Ramos (cell line): ENCODE data around the gene FBXO10.

Source experiments
- in situ Hi-C: fragments of 300-500 bp; cut with MboI; formaldehyde crosslinking; loops from one replicate; pipeline ENCODE4 v1.14.3; 2022; ENCODE audit warnings: low sequenced_read_pairs; ENCODE audit not compliant: unreplicated experiment

Gene FBXO10, protein sequence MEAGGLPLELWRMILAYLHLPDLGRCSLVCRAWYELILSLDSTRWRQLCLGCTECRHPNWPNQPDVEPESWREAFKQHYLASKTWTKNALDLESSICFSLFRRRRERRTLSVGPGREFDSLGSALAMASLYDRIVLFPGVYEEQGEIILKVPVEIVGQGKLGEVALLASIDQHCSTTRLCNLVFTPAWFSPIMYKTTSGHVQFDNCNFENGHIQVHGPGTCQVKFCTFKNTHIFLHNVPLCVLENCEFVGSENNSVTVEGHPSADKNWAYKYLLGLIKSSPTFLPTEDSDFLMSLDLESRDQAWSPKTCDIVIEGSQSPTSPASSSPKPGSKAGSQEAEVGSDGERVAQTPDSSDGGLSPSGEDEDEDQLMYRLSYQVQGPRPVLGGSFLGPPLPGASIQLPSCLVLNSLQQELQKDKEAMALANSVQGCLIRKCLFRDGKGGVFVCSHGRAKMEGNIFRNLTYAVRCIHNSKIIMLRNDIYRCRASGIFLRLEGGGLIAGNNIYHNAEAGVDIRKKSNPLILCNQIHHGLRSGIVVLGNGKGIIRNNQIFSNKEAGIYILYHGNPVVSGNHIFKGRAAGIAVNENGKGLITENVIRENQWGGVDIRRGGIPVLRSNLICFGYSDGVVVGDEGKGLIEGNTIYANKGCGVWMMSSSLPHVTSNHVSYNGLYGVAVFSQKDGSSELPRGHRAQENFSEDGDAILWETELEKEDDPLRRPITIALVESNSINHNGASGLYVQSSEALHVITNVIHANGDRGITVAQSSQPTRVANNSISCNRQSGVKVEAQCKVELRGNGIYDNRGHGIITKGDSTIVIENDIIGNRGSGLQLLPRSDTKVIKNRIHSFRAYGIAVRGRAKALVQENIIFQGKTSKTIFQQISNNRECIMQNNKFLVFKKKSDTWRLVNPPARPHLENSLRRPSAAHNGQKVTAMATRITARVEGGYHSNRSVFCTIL

DNA sequence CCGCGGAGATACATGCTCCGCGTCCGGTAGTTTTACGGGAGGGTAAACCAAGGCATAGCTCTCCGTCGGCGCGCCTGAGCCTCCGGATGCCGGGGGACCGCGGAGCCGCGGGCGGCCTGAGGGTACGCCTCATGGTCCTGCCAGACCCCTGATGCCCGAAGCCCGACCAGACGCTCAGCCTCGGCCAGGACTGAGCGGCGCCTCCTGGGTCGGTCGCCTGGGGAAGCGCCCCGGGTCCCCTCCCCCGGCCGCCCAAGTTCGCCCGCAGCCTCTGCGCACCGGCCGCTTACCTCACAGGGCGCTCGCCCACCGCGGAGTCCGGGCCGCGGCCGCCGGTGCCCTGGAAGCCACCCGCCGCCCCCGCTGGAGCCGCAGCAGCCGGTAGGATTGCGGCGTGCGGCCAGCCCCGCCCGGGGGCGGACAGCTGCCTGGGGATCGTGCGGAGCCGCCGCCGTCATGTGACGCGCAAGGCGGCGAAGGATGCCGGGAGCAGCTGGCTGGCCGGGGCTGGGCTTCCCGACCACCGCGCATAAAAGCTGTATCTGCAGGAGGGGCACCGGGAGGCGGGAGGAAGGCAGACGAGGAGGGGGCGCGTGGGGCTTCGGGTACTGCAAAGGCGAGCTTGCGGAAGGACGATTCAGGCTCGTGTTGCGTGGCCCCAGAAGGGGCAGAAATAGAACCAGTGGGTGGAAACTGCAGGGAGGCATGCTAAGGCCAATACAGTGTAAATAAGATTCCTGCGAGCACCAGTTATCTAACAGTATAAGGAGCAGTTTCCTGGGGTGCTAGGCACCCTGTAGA lies at the start of gene FBXO10:
Gene FBXO10, minus strand, starts transcription at position 460 of the 801 bp plus-strand sequence. CDS start 34,612 bp downstream, outside the sequence.
- in situ Hi-C loops = loop anchor here (25.0 kb wide), 1 partner anchor 589 kb away; no protein-coding TSS in a partner anchor

DNA sequence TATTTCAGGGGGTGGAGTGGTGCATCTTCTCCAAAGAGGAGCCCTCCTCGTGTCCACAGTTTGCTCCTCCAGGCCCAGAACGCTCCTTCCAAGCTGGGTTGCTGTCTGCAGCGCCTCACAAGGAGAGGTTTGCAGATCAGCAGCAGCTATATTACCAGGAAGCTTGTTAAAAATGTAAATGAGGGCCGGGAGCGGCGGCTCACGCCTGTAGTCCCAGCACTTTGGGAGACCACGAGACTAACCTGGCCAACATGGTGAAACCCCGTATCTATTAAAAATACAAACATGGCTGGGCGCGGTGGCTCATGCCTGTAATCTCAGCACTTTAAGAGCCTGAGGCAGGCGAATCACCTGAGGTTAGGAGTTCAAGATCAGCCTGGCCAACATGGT lies 49.6 kb upstream of the FBXO10 start:
- in situ Hi-C loops = no loop called here

DNA sequence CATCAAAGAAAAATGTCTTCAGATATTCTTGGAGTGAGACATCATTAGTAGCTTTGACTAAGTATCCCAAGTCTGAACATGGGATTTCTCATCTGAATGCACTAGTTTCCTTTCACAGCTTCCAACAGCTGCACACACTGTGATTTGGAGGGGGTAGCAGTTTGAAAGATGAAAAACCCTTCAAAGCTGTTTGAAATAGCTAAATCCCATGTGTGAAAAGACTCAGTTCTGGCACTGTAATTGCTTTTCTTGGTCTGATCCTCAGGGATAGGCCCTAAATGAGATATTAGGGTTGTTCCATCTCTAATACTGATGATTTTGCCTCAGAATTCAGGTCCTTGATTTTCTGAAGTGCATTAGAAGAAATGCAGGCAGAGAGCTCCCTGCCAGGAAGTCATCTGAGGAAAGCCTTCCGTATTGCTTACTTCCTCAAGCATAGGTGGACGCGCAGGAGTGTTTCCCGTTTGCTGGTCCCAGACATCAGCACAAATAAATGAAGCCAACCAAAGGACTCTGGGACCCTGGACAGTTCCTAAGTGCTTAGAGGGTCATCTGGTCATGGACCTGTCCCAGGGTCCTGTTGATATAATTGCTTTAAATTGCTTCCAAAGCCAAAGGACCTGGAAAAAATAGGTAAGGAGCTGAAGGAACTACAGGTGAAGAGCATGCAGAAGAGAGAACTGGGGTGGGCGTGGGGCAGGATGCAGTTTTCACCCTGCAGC lies 49.0 kb upstream of the FBXO10 start:
- in situ Hi-C loops = no loop called here

DNA sequence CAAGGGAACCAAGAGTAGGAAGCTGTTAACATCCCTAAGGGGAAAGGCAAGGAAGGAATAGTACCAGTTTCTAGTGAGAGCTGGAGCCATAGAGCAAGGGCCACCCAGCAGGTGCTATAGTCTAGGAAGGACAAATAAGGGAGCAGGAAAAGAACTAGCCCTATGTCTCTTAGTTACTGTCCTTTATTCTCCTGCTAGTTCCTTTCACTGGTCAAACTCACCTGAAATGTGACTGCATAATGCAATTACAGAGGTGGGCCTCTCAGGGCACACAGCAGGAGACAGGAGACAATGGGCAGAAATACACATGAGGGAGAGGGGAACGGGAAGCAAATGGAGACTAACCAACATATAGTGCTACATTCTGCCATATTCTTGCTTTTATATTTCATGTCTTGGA lies 47.9 kb upstream of the FBXO10 start:
- in situ Hi-C loops = no loop called here

DNA sequence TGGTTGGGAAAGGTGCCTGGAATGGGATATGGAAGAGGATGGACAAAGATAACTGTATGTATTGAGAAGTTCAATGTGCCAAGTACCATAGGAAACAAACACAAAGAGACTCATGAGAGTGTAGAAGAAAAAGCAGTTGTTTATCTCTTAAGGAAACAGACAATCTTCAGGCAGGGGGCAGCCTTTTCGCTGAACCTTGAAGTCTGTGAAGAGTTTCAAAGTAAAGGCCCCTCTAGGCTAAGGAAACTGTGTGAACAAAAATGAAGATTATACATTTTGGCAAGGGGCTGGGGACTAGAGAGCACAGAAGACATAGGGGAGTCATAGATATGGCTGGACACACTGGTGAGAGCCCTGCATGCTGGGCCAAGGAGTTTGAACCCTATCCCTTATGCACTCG lies 47.1 kb upstream of the FBXO10 start:
- in situ Hi-C loops = no loop called here

DNA sequence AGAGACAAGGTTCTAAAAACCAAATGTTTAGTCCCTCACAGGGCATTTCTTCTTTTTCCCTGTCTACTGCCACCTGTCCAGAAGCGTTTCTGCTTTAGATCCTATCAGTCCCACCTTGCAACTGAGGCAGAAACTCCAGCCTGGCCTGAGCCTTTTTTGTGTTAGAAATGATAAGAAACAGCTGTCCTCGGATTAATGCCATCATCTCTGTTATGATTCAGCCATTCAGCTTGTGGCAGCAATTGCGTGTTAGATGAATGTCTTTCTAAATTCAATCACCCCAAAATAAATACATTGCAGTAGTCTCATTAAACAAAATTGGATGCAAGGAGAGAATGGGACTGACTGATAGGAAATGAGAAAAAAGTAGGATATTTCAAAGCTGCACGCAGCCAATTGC lies 46.3 kb upstream of the FBXO10 start:
- in situ Hi-C loops = no loop called here

DNA sequence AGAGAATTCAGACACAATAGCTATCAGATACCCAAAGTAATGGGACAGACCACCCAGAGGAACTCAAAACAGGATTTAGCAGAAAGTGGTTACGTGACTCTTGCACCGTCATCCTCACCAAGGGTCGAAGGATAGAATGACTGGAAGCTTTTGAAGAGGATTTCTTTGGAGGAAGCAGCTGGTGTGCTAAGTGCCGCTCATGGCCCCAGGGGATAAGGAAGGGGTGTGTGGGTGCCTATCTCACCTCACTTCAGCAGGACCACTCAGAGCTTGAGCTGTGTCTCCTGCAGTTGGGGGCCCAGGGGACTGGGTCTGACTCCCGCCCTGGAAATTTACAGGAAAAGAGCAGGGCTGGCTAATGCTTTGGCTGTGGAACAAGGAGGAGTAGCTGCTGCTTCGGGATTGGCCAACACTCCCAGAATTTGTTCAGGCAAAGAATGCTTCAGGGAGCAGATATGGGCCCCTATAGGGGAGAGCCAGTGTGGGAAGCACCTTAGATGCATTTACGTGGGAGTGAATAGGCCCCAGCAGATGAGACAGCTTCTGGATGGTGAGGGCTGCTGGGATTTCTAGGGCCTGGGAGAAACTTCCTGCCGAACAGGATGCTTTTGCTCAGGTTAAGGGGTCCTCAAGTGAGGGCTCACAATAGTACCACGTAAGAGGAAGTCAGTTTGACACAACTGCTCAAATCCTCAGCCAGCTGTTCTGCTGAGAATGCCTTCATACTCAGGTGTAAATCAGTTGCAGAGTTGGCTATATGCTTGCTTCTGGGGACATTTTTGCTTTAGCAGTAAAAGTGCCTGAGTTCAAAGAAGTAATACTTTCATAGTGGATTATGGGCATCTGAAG lies 45.3 kb upstream of the FBXO10 start:
- in situ Hi-C loops = no loop called here

DNA sequence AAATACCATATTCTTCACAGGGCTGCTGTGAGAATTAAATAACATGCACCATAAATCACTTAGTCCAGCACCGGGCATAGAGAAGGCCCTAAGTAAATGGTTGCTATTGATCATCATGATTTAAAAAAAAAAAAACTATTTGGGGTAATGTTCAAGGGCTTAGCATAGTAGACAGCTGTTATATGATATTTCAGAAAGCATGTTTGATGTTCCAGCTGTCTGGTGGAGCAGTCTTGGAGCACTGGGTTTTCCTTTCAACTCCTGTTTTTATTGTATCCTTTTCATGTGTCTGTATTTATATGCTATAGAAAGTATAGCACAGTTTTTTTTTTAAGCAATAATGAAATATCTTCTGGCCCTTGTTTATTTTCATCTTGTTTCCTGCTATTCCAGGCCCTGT lies 44.2 kb upstream of the FBXO10 start:
- in situ Hi-C loops = no loop called here

DNA sequence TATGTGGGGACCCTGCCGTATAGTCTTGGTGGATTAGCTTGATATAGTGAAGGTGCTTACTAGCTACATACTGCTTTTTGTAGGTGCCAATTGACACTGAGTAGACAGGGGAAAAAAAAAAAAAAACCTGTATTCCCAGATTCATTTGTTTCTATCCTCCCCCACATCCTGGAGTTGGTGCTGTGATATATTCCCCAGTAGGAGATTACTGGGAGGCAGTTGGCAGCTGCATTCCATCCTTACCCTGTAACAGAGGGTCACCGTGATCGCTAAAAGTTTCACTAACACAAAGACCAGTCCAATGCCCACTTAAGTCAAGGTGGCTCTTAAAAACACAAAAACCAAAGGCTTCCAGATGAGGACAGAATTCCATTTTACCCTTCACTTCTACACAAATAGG lies 43.6 kb upstream of the FBXO10 start:
- in situ Hi-C loops = no loop called here

DNA sequence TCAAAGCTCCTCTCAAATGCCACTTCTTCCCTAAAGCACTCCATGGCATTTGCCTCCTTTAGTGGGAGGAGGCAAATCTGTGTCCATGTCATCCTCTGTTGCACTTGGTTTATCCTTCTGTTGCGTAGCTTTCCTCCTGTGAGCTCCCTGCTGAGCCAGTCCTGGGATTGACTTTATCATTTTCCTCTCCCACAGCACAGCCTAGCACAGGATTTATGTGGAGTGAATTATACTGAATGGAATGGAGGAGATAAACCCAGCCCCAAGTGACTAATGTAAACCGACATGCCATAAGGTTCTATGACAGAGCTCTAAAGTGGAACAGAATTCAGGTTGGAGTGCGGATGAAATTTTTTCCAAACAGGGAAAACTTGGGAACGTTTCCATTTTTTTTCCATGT lies 42.6 kb upstream of the FBXO10 start:
- in situ Hi-C loops = no loop called here

DNA sequence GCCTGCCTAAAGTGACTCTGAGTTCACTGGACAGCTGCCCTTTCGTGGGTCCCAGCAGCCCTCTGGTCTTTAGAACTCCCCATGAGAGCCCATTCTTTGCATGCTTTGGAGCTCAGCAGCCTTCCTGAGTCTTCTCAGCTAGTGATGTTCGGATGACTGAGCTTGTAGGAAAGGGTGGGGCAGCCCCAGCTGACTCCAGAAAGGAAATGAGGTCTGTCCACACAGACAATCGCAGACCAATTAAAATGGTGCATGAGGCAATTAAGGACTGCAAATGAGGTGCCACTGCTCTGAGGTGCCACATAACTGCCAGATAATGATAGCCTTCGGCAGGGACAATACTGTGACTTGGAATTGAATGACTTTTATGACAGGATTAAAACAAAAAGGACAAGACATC lies 41.7 kb upstream of the FBXO10 start:
- in situ Hi-C loops = no loop called here

DNA sequence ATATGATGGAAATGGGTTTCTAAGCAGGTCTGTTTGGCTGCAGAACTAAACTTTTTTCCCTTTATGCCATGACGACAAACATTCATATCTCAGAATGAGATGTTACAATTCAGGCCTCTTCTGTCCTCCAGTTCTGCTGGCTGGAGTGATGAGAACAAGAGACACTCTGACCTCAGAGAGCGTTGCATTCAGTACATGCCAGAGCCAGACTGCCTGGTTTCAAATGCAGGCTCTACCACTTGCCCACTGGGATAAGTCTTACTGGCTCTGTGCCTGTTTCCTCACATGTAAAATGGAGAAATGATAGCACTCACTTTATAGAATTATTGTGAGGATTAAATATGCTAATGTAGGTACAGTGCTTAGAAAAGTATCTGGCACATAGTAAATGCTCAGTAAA lies 41.0 kb upstream of the FBXO10 start:
- in situ Hi-C loops = no loop called here

DNA sequence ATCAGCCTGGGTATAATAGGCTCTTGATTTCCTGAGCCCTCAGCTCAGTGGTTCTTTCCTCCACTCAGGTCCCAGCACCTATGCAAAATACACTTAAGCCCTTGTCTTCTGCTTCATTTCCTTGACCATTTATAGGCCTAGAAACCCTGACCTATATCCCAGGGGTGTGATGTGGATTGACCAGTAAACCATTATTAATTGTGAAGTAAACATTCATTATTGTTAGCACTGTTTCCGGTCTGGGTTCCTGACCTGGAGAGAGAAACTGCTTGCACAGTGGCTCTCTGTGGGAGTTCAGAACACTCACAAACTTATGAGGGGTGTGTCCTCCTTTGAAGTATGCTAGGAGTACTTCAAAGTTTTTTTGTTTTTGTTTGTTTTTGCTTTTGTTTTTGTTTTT lies 35.8 kb upstream of the FBXO10 start:
- in situ Hi-C loops = no loop called here

DNA sequence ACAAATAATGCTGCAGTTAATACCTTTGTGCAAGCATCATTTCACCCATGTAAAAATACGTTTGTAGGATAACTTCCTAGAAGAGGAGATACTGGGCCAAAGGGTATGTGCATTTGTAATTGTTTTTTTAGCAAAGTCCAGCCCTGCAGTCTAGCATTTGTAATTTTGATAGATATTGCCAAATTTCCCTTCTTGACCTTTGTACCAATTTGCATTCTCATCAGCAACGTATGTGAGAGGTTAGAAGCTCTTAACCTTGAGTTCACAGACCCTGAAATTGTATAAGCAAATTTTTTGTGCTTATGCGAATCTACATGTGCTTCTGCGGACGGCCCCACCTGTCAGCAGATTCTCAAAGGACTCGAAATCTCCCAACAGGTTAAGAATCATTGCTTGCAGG lies 34.8 kb upstream of the FBXO10 start:
- in situ Hi-C loops = no loop called here

DNA sequence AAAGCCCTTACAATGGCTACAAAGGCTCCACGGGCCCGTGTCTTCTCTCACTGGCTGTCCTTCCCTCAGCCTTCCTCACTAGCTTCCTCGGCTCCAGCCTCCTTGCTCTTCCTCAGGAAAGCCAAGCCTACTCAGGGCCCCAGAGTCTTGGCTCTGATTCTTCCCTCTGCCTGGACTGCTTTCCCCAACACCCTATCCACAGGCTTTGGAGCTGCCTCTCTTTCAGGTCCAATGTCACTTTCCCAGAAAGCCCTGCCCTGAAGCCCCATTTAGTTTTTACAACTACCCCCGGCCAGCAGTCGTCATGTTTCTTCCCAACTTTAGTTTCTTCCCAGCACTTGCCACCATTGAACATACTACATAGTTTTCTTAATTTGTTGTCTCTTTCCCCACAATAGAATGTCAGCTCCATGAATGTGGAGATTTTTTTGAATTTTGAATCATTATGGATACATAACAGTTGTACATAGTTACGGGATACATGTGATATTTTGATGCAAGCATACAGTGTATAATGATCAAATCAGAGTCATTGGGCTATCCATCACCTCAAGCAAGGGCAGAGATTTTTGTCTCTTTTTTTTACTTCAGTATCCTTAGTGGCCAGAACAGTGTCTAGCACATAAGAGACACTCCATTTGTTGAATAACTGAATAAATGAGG lies 33.7 kb upstream of the FBXO10 start:
- in situ Hi-C loops = no loop called here

DNA sequence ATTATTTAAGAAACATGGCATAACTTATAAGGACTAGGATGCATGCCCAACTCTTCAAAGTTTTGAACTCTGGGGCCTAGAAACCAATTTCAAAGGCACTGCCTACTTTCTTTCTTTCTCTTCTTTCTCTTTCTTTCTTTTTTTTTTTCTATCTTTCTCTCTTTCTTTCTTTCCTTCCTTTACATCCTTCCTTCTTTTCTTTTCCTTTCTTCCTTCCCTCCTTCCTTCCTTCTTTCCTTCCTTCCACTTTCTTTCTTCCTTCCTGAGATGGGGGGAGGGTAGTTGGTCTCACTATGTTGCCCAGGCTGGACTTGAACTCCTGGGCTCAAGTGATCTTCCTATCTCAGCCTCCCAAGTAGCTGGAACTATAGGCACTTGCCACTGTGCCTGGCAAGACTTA lies 32.1 kb upstream of the FBXO10 start:
- in situ Hi-C loops = no loop called here

DNA sequence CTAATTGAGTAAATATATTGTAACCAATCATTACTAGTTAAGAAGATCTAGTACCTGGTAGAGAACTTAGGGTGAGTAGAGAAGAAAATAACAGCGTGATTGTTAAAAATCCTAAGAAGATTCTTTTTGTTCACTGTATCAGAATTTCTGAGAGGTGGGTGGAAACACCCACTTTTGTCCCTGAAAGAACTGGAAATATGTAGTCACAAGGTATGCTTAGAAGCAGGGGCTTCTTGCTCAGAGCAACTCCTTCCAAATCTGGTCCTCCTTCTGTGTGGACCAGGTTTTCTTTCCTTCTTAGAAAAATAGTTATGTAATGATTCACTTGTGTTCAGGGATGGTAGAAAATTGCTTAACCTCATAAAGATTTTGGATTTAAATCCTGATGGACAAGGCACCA lies 28.1 kb upstream of the FBXO10 start:
- in situ Hi-C loops = no loop called here

DNA sequence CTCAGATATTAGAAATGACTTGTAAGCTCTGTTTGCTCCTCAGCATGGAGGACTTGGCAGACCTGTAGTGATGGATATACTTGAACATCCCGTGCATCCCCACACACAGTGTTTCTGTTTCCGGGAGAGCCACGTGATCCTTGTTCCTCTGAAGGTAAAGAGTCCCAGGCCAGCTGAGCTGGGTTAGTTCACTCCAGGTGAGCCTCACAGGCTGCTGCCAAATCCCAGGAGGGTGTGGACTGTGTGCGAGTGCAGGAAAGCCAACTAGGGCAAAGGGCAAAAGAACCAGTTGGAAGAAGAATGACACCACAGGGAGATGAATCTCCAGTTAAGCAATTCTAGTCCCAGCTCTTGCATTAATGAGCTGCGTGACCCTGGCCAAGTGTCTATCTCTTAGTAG lies 26.6 kb upstream of the FBXO10 start:
- in situ Hi-C loops = no loop called here
